ENCODE measurements around the gene EIPR1. TPM values are rescaled to one million over a fixed set of nuclear protein-coding genes. Genes with fewer than 3 reads are reported as not detected.

EIPR1 gene
- total RNA-seq, 4 donors from 2014 or later = 26.1 to 51.6 (median 40.0) TPM

GRCh38 chr2:3263487-3263886 is 114.1 kb downstream of the EIPR1 start:
- peak overlapping the region in 2 of 3 donors; percentile 52 to 71 for H3K27ac ChIP-seq
- no peak overlapping the region for H3K4me3 ChIP-seq (replicated peaks in 1 of 3)
- WGBS, 2 donors = 96 to 98% methylated on average over 10 to 16 of the region's 16 CpGs
- no peaks in the 10 kb centered on the region for H3K9me3 ChIP-seq
- TF ChIP-seq CTCF (IDR thresholded peaks at IDR 0.05) = no peak
- no peak for TF ChIP-seq POLR2A (IDR thresholded peaks at IDR 0.05)
- no peak for DNase-seq
- H3K27me3 ChIP-seq = no peaks in the 10 kb centered on the region
- peaks cover 34 to 45% of the 10 kb centered on the region in 2 donors for H3K4me1 ChIP-seq
- no peaks in the 10 kb centered on the region for H3K36me3 ChIP-seq
- intact Hi-C loops (cut with DNase I) = no loop called here

- no peaks in the 10 kb centered on the region for H3K9me3 ChIP-seq
- WGBS, 2 donors = 60 to 64% methylated on average over 17 to 18 of the region's 18 CpGs
- TF ChIP-seq POLR2A (IDR thresholded peaks at IDR 0.05) = no peak
- no peak for TF ChIP-seq CTCF (IDR thresholded peaks at IDR 0.05)
Measured at GRCh38 chr2:3262437-3263388, 114.9 kb downstream of the EIPR1 start.

GRCh38 chr2:3261511-3261910 is 116.1 kb downstream of the EIPR1 start:
- intact Hi-C loops (cut with DNase I) = no loop called here
- 93 to 96% methylated on average over 5 to 8 of the region's 8 CpGs for WGBS, 2 donors
- no peak for DNase-seq
- Histone ChIP-seq H3K36me3 (no peaks in the 10 kb centered on the region), H3K27me3 (no peaks in the 10 kb centered on the region), H3K27ac (peak overlapping the region in 1 of 3 donors; percentile 69), H3K9me3 (no peaks in the 10 kb centered on the region), H3K4me3 (replicated peaks in 1 of 3) (no peak overlapping the region), H3K4me1 (peaks cover 18 to 26% of the 10 kb centered on the region in 2 donors)
- TF ChIP-seq POLR2A (IDR thresholded peaks at IDR 0.05) = no peak
- TF ChIP-seq CTCF (IDR thresholded peaks at IDR 0.05) = no peak

More at GRCh38 chr2:3262437-3263388, 114.9 kb downstream of the EIPR1 start:
- Histone ChIP-seq H3K4me1 (peaks cover 26 to 37% of the 10 kb centered on the region in 2 donors), H3K36me3 (no peaks in the 10 kb centered on the region), H3K27me3 (no peaks in the 10 kb centered on the region), H3K4me3 (replicated peaks in 1 of 3) (no peak overlapping the region), H3K27ac (peak overlapping the region; percentile 51 to 71 (median 52))
- intact Hi-C loops (cut with DNase I) = no loop called here
- DNase-seq = peak; percentile 89 to 93

GRCh38 chr2:3260959-3261358 is 116.7 kb downstream of the EIPR1 start:
- H3K27me3 ChIP-seq = no peaks in the 10 kb centered on the region
- TF ChIP-seq POLR2A (IDR thresholded peaks at IDR 0.05) (no peak), CTCF (IDR thresholded peaks at IDR 0.05) (no peak)
- no peaks in the 10 kb centered on the region for H3K36me3 ChIP-seq
- no peak for DNase-seq
- WGBS, 2 donors = 93 to 95% methylated on average over 6 of the region's 6 CpGs
- no peak overlapping the region for H3K27ac ChIP-seq
- intact Hi-C loops (cut with DNase I) = no loop called here
- peaks cover 18 to 26% of the 10 kb centered on the region in 2 donors for H3K4me1 ChIP-seq
- no peaks in the 10 kb centered on the region for H3K9me3 ChIP-seq
- H3K4me3 ChIP-seq (replicated peaks in 1 of 3) = no peak overlapping the region

- intact Hi-C loops (cut with DNase I) = no loop called here
- Histone ChIP-seq H3K4me3 (replicated peaks in 1 of 3) (no peak overlapping the region), H3K27ac (no peak overlapping the region), H3K4me1 (peaks cover 22 to 24% of the 10 kb centered on the region in 2 donors), H3K9me3 (no peaks in the 10 kb centered on the region), H3K27me3 (no peaks in the 10 kb centered on the region), H3K36me3 (no peaks in the 10 kb centered on the region)
- TF ChIP-seq POLR2A (IDR thresholded peaks at IDR 0.05) (no peak), CTCF (IDR thresholded peaks at IDR 0.05) (no peak)
- no peak for DNase-seq
- 95 to 97% methylated on average over 8 of the region's 8 CpGs for WGBS, 2 donors
Measured at GRCh38 chr2:3257826-3258225, 119.8 kb downstream of the EIPR1 start.
